GM21447 (cell line): ENCODE measurements around the gene ANOS1.

ENCODE experiments used
- ATAC-seq: cut with Tn5 transposase; IDR thresholded peaks from one replicate; pipeline ENCODE4 v1.9.1; 2021; ENCODE audit not compliant: unreplicated experiment

ANOS1 gene

DNA sequence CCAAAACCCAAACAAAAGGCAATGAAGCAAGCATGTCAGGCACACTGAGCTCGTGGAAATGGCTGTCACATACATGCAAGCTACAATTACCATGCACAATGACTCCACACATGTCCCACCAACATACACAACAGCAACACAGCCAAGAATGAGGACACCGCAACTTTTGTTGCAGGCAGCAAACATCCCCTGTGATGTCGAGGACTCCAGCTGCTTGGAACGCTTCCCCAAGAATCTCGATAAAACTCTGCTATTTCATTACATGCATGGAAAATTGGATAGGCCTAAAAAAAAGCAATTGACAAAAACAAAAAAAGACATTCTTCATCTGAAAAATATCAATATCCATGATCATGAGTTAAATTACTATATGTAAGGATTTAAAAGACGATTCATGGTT is 11.8 kb downstream of the ANOS1 start:
- no peak for ATAC-seq

DNA sequence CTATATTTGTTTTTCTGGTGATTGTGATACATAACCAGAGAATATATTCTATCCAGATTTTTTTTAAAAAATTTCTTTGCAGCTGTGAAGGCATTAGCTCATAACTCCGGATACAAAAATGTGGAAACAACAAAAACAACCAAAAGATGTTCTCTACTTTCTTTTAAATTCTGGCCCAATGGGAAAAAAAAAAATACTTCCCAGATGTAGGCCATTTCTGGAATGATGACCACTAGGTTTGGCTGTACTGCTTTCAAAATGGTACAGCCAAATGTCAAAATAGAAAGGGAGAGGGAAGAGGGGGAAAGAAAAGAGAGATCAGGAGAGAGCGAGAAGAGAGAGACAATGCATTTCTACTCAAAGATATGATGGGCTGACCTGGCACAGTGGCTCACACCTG is 14.6 kb downstream of the ANOS1 start:
- ATAC-seq: no peak

DNA sequence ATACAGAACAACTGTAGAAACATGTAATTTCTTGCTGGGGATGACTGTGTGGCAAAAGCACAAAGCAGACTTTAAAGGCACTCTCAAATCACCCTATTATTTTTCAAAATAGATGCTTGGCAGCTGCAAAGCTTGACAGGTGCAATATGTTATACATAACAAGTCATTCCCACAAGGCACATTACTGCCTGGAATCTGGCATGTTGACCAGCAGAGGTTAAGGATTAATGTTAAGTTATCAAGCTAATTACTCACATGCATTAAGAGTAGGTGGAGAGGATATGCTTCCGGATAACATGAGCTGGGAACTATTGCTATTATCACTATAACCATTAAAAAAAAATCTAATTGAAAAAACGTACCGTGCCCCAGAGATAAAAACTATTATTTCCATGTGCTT is 17.8 kb downstream of the ANOS1 start:
- no peak for ATAC-seq

DNA sequence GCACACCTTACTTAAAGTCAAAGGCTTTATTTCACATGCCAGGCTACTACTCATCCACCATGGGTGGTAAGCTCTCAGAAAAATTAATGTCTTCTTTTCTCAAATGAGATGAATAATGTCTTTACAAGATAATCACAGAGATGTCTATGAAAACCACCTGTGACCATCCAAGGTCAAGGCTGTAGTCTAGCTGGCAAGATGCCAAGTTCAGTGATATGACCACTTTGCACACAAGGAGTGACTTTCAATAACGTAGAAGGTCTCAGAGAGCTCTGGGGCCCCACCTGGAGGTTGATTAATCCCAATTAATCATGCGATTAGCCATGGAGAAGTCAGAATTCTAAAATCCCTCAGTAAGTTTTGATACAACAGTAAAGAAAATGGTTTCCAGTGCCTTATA is 20.5 kb downstream of the ANOS1 start:
- ATAC-seq: no peak

GRCh38 chrX:8704184-8704583 is 27.8 kb downstream of the ANOS1 start:
- no peak for ATAC-seq

DNA sequence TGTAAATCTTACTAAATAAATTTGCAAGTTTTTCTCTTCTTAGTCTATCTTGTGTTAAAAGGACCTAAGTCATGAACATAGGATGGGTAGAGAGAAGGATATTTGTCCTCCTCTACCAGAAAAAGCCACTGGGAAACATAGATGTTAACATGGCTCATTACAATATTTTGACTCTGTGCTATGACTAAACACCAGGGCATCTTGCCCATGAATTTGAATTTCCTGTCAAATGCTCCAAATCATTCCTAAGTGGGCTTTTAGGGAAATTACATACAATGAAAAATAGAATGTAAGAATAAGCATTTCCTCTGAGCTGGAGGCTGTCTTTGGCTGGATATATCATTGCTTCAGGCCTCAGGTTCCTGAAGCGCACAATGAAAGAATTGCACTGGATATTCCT is 39.1 kb downstream of the ANOS1 start:
- ATAC-seq: no peak

- ATAC-seq: no peak
Observed at GRCh38 chrX:8689473-8689872, 42.5 kb downstream of the ANOS1 start.

DNA sequence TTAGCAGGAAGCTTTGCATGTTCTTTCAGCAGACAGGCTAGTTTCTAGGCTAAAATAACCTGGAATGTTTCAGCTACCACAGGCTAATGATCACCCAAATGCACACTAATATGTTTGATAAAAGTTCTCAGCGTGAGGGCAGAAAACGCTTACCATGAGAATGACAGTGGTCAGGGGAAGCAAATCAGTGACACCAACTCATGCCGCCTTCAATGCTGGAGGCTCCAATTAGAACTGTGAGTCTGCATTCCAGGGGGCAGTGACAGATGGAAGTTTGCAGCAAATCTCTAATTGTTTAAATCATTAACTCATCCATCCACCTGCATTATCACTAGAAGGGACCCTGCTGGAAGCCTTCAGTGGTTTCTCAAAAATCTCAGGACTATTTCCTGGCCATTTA is 43.2 kb downstream of the ANOS1 start:
- ATAC-seq: no peak

GRCh38 chrX:8684201-8684965 is 47.6 kb downstream of the ANOS1 start:
- no peak for ATAC-seq

DNA sequence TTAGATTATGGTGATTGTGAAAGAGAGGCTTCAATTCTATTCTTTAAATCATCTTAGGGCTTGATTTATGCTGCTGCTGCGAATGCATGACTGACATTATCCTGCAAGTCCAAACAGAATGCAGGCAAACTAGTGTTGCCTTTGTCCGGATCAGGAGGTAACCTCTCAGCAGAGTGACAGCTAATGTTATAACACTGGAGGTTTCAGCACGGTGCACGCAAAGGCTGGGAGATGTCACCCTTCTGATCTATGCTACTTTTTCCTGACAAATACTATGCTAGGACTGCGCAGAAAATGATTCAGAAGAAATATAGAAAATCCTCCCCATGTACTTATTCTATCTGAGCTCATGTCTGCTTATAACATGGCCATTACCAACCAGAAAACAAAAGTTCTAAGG is 48.2 kb downstream of the ANOS1 start:
- no peak for ATAC-seq

DNA sequence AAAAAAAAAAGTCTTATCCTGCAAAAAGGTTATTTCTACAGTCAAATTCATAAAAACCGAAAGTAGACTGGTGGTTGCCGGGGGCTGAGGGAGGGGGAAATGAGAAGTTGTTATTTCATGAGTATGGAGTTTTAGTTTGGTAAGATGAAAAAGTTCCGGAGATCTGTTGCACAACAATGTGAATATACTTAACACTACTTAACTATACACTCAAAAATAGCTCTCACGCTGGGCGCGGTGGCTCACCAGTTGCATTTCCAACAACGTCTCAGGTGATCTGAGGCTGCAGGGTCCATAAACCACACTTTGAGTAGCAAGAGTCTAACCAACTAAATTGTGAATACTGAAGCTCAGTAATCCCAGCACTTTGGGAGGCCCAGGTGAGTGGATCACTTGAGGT is 52.4 kb downstream of the ANOS1 start:
- ATAC-seq: no peak

DNA sequence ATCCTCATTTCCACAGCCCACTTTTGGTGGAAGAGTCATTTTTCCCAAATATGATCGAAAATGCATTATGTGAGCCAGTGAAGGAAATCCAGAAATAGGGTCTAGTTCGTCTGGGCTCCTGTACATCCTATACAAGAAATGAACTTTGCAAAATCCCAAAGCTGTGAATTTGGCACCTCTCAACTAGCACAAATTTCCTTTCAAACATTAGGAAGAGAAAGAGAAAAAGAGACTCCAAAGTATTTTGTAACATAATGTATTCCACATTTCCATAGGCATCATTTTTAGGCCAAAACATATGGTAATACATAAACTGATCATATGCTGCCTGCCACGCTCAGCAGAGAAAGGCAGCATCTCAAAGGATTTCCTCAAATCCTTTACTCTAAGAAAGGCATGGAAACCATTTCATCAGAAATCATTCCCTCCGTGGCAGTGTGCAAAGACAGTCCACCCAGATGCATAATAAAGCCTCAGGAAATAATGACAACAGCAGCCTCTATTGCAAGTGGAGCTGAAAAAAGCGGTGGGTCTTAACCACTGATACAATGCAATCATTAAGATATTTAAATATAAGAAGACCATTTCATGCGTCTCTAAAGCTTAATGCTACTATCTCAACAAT is 56.8 kb downstream of the ANOS1 start:
- no peak for ATAC-seq

- ATAC-seq: no peak
Observed at GRCh38 chrX:8673201-8673600, 58.7 kb downstream of the ANOS1 start.

- ATAC-seq: no peak
Observed at GRCh38 chrX:8672176-8672575, 59.8 kb downstream of the ANOS1 start.

DNA sequence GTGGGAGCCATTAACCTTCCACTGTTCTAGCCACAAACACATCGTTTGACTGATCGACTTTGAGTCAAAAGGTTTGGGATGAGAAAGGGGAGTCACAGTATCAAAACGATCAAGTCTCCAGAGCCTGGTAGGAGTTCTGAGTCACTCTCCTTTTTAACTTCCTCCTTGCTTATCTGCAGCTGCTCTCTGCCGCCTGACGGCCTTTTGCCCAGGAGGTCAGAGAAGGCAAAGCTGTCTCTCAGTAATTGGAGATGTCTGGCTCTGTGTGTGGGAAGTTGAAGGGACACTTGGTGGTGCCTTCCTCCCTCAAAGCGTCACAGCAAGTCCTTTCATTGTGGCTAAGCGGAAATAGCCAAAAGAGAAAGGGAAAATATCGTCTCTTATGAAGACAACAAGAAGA is 63.1 kb downstream of the ANOS1 start:
- ATAC-seq: no peak

DNA sequence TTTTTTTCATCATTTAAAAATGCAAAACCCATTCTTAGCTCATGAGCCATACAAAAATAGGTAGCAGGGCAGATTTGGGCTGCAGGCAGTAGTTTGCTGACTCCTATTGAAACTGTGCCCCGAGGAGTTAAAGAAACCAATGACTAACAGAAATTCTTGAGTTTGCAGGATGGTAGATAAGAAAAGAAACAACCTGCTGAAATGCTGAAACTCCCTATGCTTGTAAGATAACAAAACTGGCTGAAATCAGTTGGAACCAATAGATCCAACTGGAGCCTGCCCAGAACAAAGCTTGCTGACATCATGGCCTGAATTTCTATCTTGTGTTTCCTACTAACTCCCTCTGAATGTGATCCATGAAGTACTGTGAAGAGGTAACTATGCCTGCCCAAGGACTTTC is 68.6 kb downstream of the ANOS1 start:
- ATAC-seq: no peak

DNA sequence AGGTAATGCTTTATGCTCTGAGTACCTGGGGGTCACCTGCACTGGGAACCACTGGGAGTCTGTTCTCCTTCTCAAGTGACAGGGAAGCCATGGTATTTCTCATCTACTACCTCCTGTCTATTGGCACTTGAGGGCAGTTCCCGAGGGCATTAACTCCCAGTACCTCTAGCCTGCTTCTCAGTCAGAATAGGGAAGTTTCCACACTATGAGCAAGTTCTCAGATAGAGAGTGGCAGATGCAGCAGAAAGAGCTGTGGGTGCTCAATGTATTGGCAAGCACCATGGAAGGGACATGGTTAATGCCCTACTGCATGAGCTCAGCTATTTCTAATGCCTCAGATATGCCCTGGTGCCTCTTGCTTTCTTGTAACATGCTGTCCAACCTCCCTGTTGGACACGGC is 74.1 kb downstream of the ANOS1 start:
- no peak for ATAC-seq

DNA sequence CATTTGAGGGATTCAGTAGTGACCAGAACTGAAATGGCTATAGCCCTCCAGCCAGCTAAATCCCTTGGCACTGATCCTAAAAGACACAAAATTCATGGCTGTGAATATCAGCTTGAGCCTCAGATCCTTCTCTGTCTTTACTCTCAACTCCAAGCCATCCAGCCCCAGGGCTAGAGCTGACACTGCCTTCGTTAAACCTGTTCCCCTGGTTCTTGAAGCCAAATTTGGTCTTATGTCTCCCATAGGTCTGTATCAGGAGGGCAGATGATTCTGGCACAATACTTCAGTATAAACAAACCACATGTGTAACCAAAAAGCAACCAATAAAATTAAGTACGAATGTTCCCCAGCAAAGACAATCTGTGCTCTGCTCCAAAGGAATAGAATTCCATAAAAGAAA is 78.0 kb downstream of the ANOS1 start:
- ATAC-seq: no peak

- ATAC-seq: no peak
Observed at GRCh38 chrX:8649969-8650368, 82.0 kb downstream of the ANOS1 start.

- no peak for ATAC-seq
Observed at GRCh38 chrX:8647176-8647575, 84.8 kb downstream of the ANOS1 start.

DNA sequence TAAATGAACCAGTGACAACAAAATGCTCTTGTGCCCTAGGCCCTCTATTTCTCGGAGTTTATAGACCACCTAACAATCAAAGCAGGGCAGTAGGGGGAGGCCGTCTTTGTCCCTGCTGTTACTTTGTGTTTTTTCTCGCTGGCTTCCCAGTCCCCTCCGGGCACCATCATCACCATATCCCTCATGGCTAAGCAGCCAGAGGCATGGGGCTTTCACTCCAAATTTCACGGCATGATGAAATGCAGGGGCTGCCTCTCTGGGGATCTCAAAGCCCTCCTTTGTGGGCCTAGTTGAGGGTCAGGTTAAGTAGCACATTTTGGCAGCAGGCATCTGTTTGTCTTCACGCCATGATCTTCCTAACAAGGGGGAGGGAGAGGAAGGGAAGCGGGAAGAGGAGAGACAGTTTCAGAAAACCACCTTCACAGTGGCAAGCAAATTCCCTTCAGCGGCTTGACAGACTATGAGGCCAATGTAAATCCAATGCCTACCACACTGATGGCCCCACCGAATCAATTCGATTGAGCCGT is 91.9 kb downstream of the ANOS1 start:
- no peak for ATAC-seq

GRCh38 chrX:8636497-8636896 is 95.4 kb downstream of the ANOS1 start:
- ATAC-seq: no peak

- no peak for ATAC-seq
Observed at GRCh38 chrX:8635812-8636211, 96.1 kb downstream of the ANOS1 start.
